Bone marrow (tissue), 2 donors: ENCODE results near the gene LINS1.
"Not testable (repeated sequence)": the region's sequence is repeated elsewhere in the genome, so short reads cannot be mapped to it uniquely, and the experiment has no call there.

Source experiments
- DNase-seq, 2 donors: peaks; one replicate each; lab custom pipeline; 2025; lab: John Stamatoyannopoulos, UW

The LINS1 gene

GRCh38 chr15:100601163-100601562 is 821 bp downstream of the LINS1 start:
- DNase-seq = no peak

GRCh38 chr15:100598655-100599054 is 3.3 kb downstream of the LINS1 start:
- DNase-seq = no peak

DNA sequence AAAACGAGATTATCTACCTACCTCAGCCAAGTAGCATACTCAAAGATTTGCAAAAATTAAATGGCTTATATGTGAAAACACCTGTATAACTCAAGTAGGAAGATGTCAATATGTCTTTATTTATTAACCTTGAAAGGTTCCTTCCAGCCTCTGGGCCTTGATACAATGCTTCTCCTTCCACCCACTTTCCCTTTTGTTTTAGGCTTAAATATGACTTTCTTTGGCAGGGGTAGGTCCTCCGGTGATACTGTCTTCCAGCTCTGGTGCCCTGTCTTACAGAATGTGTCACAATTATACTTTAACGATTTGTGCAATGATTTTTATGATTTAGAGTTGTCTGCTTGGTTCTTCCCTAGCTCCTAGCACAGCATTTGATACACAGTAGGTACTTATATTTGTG is 4.1 kb downstream of the LINS1 start:
- no peak for DNase-seq

GRCh38 chr15:100596792-100597191 is 5.2 kb downstream of the LINS1 start:
- peak in 1 of 2 donors; percentile 4 for DNase-seq

- DNase-seq = no peak
Measured at GRCh38 chr15:100595964-100596363, 6.0 kb downstream of the LINS1 start.

- DNase-seq = no peak
Measured at GRCh38 chr15:100593431-100593830, 8.6 kb downstream of the LINS1 start.

DNA sequence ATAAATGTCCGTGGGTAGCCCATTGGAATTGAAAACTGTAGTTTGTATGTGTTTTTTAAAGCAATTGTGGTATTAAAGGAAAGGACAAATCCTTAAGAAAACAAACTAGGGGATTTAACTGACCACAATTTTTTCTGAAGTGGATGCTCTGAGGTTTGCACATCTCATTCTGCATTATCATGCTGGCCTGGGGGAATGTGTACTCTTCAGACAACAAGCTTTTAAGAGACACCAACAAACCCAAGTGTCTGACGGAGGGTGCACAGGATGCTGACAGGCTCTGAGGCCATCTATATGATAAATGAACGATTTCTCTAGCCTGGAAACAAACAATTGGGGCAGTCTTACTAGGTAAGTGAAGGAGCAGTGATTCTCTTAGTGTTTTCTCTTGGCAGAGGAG is 9.1 kb downstream of the LINS1 start:
- no peak for DNase-seq

- DNase-seq = no peak
Measured at GRCh38 chr15:100591835-100592234, 10.1 kb downstream of the LINS1 start.

DNA sequence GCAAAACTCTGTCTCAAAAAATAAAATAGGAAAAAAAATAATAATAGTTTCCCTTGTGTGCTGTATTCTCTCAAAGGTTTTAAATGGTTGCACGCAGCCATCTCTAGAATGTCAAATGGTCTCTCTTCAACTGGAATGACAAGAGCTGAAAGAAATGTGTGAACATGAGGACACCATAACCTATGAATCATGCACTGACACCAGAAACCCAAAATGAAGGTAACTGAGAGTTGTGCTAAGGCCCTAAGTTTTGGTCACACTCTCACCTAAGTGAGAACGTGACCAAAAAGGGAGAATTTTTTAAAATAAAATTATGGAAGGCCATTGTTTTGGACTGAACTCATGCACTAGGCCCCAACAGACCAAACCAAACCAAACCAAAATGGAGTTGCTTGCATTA is 10.8 kb downstream of the LINS1 start:
- DNase-seq = not testable (repeated sequence)

DNA sequence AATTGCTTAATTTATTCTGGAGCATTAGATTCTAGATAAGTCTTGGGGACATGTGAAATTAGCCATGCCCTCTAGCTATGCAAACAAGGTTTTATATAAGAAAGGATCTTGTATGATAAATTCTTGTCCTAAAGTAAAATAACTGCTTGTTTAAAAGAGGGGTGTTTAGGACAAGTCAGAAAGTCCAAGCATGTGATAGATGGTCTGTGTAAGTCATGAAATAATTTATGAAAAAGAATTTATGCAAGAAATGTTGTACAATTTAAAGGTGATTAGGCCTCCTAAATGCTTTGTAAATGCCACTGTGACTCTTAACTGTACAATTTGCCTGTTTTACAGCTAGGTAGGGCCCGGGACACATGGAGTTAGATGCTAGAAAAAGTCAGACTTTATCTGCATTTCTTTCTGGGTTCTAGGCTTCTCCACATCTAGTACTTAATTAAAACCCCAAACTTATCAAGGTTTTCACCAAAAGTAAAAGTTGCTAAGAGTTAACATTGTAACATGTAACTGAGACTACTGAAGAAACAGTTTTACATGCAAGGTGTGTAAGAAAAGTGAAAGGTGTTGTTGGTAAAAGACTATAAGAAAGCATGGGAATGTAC is 13.2 kb downstream of the LINS1 start:
- DNase-seq = no peak

DNA sequence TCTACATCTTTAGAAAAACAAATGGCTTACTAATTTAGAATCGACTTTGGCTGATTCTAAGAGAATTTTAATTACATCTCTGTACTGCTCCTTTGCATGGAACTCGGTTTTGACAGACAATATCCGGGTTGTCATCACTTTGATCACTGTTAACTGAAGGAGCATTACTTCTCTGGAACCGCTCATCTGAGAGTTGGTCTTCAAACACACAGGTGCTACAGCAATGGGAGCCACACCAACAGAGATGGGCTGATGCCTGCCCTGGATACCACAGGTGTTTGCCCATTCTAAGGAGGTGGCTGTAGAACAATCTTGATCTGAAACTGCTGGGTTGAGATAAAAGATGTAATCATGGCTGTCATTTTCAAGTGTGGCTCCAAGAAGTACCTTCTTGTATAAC is 21.6 kb downstream of the LINS1 start:
- no peak for DNase-seq

DNA sequence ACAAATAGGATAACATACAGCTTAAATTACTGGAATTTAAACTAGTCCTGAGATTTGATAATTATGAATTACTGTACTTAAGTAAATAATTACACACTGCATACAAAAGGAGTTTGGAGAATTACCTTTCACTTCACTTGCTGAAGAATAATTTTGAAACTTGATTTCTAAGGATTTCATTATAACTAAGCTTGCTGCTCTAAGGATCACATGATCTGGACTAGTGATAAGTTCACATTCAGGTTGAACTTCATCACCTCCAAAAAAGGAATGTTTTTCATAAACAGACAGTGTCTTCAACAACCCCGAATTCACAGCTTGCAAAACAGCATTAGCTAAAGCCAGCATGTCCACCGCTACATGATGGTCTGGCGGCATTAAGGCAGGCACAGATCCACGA is 28.5 kb downstream of the LINS1 start:
- DNase-seq = no peak

GRCh38 chr15:100572362-100572983 is 29.5 kb downstream of the LINS1 start:
- no peak for DNase-seq

GRCh38 chr15:100571592-100572167 is 30.3 kb downstream of the LINS1 start:
- no peak for DNase-seq

DNA sequence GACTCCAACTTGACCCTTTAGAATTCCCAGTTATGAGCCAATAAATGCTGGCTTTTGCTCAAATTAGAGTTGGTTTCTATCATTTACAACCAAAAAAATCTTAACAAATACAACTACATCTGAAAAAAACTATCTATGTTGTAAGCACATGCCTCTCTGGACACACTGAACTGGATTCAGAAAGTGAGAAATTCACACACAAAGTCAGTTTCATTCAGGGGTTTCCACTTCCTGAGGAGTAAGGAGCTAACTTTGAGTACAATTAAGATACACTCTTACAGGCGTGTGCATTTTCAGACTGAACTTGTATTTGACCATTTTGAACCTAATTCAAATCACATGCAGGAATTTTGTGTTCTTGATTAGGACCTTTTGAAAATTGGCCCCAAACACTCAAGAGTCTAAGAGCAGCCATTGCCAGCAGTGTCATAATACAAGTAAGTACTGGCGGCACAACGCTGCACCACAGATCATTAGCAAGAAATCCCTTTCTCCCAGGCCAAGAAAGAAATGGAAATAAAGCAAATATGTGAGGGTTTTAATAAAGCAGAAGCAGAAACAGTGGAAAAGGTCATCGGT is 31.2 kb downstream of the LINS1 start:
- DNase-seq = no peak

DNA sequence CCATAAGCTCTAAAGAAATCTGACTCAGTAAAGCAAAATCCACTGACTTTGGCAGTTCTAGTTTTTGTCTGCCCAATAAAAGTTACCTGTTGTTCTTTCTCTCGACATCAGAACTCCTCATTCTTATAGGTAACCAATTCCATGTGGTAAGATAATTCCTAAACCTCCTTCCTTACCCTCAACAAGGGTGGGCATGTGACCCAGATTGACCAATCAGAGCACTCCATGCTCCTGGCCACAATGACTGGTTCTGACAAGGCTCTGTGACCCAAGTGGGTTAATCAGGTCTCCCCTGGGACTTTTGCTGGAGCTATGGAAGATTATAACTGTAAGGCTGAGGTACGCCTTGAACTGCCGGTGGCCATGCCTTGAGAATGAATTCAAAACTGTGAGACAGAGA is 31.7 kb downstream of the LINS1 start:
- no peak for DNase-seq

GRCh38 chr15:100569391-100569790 is 32.6 kb downstream of the LINS1 start:
- DNase-seq = no peak

- DNase-seq = no peak
Measured at GRCh38 chr15:100566850-100567628, 34.9 kb downstream of the LINS1 start.

- no peak for DNase-seq
Measured at GRCh38 chr15:100565591-100565990, 36.4 kb downstream of the LINS1 start.

- no peak for DNase-seq
Measured at GRCh38 chr15:100560323-100560722, 41.7 kb downstream of the LINS1 start.

- DNase-seq = no peak
Measured at GRCh38 chr15:100559330-100559729, 42.7 kb downstream of the LINS1 start.

GRCh38 chr15:100558771-100559254 is 43.2 kb downstream of the LINS1 start:
- no peak for DNase-seq
